BJ (cell line): ENCODE data around the gene KY. TPM values are rescaled to one million over a fixed set of nuclear protein-coding genes. Genes with fewer than 3 reads are reported as not detected.

Source experiments
- CTCF ChIA-PET: fragments of 350-600 bp; formaldehyde crosslinking; extraction: SDS; loops from one replicate; lab custom pipeline; 2021; ENCODE audit warnings: antibody characterized with exemption, inconsistent platforms; lab: Yijun Ruan, JAX
- POLR2A ChIA-PET: fragments of 300-600 bp; sonication (Branson Sonifier 250); formaldehyde crosslinking; extraction: SDS; loops from one replicate; lab custom pipeline; 2021; ENCODE audit warnings: antibody characterized with exemption; lab: Charles Lee
- DNase-seq: peaks from one replicate; pipeline ENCODE4 v3.0.0-alpha.2; 2011; ENCODE audit warnings: low read depth
- H3K27me3 ChIP-seq: 2 replicates; pipeline ENCODE4 v1.6.0; 2011; ENCODE audit warnings: low read length; ENCODE audit not compliant: control insufficient read depth, insufficient read depth
- H3K36me3 ChIP-seq: 2 replicates; pipeline ENCODE4 v1.5.1; 2011; ENCODE audit warnings: low read length; ENCODE audit not compliant: control insufficient read depth, insufficient read depth
- H3K4me3 ChIP-seq: 2 replicates; pipeline ENCODE4 v1.5.1; 2011; ENCODE audit warnings: low read depth, mild to moderate bottlenecking, control low read depth, low read length
- CTCF ChIP-seq: IDR thresholded peaks from 2 replicates; pipeline ENCODE4 v1.5.1; 2011; ENCODE audit warnings: low read depth, mild to moderate bottlenecking, control low read depth, inconsistent platforms, low read length, moderate library complexity; ENCODE audit not compliant: insufficient read depth
- polyA plus RNA-seq: library from polyadenylated mRNA; depleted of rRNA; stranded (reverse); fragments of >200 nt; gene quantifications from 2 replicates; pipeline ENCODE4 v1.2.3, GENCODE V29; 2011

Gene KY
- polyA plus RNA-seq, 1 experiment: 0.05 TPM

GRCh38 chr3:134690226-134690625 is 39.4 kb upstream of the KY start:
- CTCF ChIA-PET: interaction anchor here (1.7 kb wide), 1 partner anchor 90 kb away, joined by 3 read pairs; no protein-coding TSS in a partner anchor
- no peak for DNase-seq
- Histone ChIP-seq H3K36me3 (no peaks in the 10 kb centered on the region), H3K4me3 (no peak overlapping the region), H3K27me3 (peaks cover 2% of the 10 kb centered on the region; the same call in 1 of the 2 replicates)
- POLR2A ChIA-PET: no interaction called here
- TF ChIP-seq CTCF: no peak

- ChIA-PET CTCF (no interaction called here), POLR2A (no interaction called here)
- Histone ChIP-seq H3K36me3 (no peaks in the 10 kb centered on the region), H3K27me3 (peaks cover 1% of the 10 kb centered on the region; the same call in 1 of the 2 replicates), H3K4me3 (no peak overlapping the region)
- no peak for DNase-seq
- no peak for TF ChIP-seq CTCF
Observed at GRCh38 chr3:134687642-134688041, 36.8 kb upstream of the KY start.

- CTCF ChIA-PET: interaction anchor here (1.4 kb wide), 1 partner anchor 23 kb away, joined by 3 read pairs; no protein-coding TSS in a partner anchor
- no peak for TF ChIP-seq CTCF
- Histone ChIP-seq H3K4me3 (no peak overlapping the region), H3K36me3 (no peaks in the 10 kb centered on the region), H3K27me3 (no peaks in the 10 kb centered on the region)
- POLR2A ChIA-PET: no interaction called here
- DNase-seq: no peak
Observed at GRCh38 chr3:134685929-134686802, 35.3 kb upstream of the KY start.

- no peak for DNase-seq
- ChIA-PET POLR2A (no interaction called here), CTCF (interaction anchor here (0.9 to 1.1 kb wide), 3 partner anchors 13 to 81 kb away, joined by 3 to 4 read pairs (median 3); no protein-coding TSS in a partner anchor)
- no peak for TF ChIP-seq CTCF
- no peaks in the 10 kb centered on the region for H3K27me3 ChIP-seq
- H3K4me3 ChIP-seq: no peak overlapping the region
- no peaks in the 10 kb centered on the region for H3K36me3 ChIP-seq
Observed at GRCh38 chr3:134682196-134682880, 31.5 kb upstream of the KY start.

GRCh38 chr3:134681522-134681900 is 30.7 kb upstream of the KY start:
- Histone ChIP-seq H3K36me3 (no peaks in the 10 kb centered on the region), H3K27me3 (no peaks in the 10 kb centered on the region), H3K4me3 (no peak overlapping the region)
- TF ChIP-seq CTCF: no peak
- CTCF ChIA-PET: interaction anchor here (1.0 to 1.5 kb wide), 4 partner anchors 10 to 80 kb away, joined by 3 to 4 read pairs (median 3); no protein-coding TSS in a partner anchor
- POLR2A ChIA-PET: no interaction called here
- DNase-seq: no peak
